Aorta (tissue), 5 donors: Measurements from ENCODE around the gene AGR2. TPM values are rescaled to one million over a fixed set of nuclear protein-coding genes. Genes with fewer than 3 reads are reported as not detected.
A peak's percentile ranks its signal among the peaks of the same experiment; 100 is the strongest.

ENCODE experiments used
- ATAC-seq: fragments of 200-7000 bp; cut with Tn5 transposase; one replicate; pipeline ENCODE4 v1.9.1; 2022; ENCODE audit warnings: moderate library complexity; ENCODE audit not compliant: low FRiP score
- DNase-seq, 2 donors: peaks; one replicate each; pipeline ENCODE4 v3.0.0-alpha.2; 2020
- H3K27ac ChIP-seq, 2 donors: one replicate each; pipeline ENCODE4 v1.5.1; 2013; ENCODE audit warnings: low read length in 2 of 2, mild to moderate bottlenecking in 2 of 2, moderate library complexity in 2 of 2, control low read depth in 1 of 2, inconsistent platforms in 1 of 2, low read depth in 1 of 2
- H3K27me3 ChIP-seq, 2 donors: one replicate each; pipeline ENCODE4 v1.6.1; 2013; ENCODE audit warnings: control low read depth in 1 of 2, low read length in 1 of 2, mild to moderate bottlenecking in 1 of 2, moderate library complexity in 1 of 2; ENCODE audit not compliant: insufficient read depth in 2 of 2, control insufficient read depth in 1 of 2
- H3K36me3 ChIP-seq, 2 donors: one replicate each; pipeline ENCODE4 v1.6.1; 2013; ENCODE audit warnings: control low read depth in 1 of 2, low read length in 1 of 2, mild to moderate bottlenecking in 1 of 2; ENCODE audit not compliant: insufficient read depth in 2 of 2, control insufficient read depth in 1 of 2
- H3K4me1 ChIP-seq, 2 donors: one replicate each; pipeline ENCODE4 v1.6.1; 2013; ENCODE audit warnings: low read length in 2 of 2, control low read depth in 1 of 2, mild to moderate bottlenecking in 1 of 2, moderate library complexity in 1 of 2; ENCODE audit not compliant: insufficient read depth in 2 of 2, control insufficient read depth in 1 of 2
- H3K4me3 ChIP-seq, 2 donors: one replicate each; pipeline ENCODE4 v1.5.1; 2013; ENCODE audit warnings: low read length in 2 of 2, control low read depth in 1 of 2, mild to moderate bottlenecking in 1 of 2
- H3K9me3 ChIP-seq: one replicate; pipeline ENCODE4 v1.6.1; 2013; ENCODE audit warnings: mild to moderate bottlenecking, low read length; ENCODE audit not compliant: control insufficient read depth
- WGBS, 2 donors: extraction: QIAGEN DNeasy Blood & Tissue Kit; methylation state at CpG; one replicate each; pipeline ENCODE4 v1.1.7; 2013; 5-methylcytosine and 5-hydroxymethylcytosine counted together
- intact Hi-C, 2 donors: fragments of 100-400 bp; cut with DNase I; formaldehyde crosslinking; loops; one replicate each; pipeline versions ENCODE4 v1.14.2 to v1.15.0; 2022
- polyA plus RNA-seq, 2 donors: library from polyadenylated mRNA; stranded (reverse); fragments of 200-250 nt; gene quantifications; one replicate each; pipeline ENCODE4 v1.2.3, GENCODE V29; 2013
- total RNA-seq, 2 donors: library from RNA; stranded (reverse); fragmentation: NEBNext Ultra II Directional; extraction: Animal tissue kit (Norgen Biotek cat#: 25700); gene quantifications; one replicate each; pipeline ENCODE4 v1.2.1, GENCODE V29; 2021
- donor health status: healthy with polysubstance abuse.
- donor health status: Bipolar disorder and iron deficiency.
- donor health status: DM: no; HTN: no; CAD: no.
- donor health status: DM: no; HTN: no; CAD: no.
- donor health status: DM: yes; HTN: yes; CAD: no.

The AGR2 gene
- total and polyA plus RNA-seq, 4 donors = 0.10 to 19.8 TPM; not detected in 2

DNA sequence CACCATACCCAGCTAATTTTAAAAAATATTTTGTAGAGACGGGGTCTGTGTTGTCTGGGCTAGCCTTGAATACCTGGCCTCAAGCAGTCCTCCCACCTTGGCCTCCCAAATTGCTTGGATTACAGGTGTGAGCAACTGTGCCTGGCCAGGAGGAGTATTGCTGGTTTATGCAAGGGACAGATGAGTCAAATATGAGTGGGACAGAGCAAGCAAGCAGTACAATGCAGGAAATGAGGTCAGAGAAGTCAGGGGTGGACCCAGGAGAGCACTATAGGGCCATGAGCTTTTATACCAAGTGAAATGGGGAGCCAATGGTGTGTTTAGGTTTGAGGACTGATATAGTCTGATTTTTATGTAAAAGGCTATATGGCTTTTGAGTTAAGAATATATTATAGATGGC is 45.0 kb downstream of the AGR2 start:
- 96% methylated on average over 1 of the region's 1 CpG for WGBS, 2 donors
- H3K9me3 ChIP-seq = no peaks in the 10 kb centered on the region
- ATAC-seq (peak; percentile 38), DNase-seq (no peak)
- no peak overlapping the region for H3K27ac ChIP-seq
- no peaks in the 10 kb centered on the region for H3K36me3 ChIP-seq
- H3K27me3 ChIP-seq = no peaks in the 10 kb centered on the region
- intact Hi-C loops = no loop called here
- H3K4me3 ChIP-seq = no peak overlapping the region
- H3K4me1 ChIP-seq = no peaks in the 10 kb centered on the region

DNA sequence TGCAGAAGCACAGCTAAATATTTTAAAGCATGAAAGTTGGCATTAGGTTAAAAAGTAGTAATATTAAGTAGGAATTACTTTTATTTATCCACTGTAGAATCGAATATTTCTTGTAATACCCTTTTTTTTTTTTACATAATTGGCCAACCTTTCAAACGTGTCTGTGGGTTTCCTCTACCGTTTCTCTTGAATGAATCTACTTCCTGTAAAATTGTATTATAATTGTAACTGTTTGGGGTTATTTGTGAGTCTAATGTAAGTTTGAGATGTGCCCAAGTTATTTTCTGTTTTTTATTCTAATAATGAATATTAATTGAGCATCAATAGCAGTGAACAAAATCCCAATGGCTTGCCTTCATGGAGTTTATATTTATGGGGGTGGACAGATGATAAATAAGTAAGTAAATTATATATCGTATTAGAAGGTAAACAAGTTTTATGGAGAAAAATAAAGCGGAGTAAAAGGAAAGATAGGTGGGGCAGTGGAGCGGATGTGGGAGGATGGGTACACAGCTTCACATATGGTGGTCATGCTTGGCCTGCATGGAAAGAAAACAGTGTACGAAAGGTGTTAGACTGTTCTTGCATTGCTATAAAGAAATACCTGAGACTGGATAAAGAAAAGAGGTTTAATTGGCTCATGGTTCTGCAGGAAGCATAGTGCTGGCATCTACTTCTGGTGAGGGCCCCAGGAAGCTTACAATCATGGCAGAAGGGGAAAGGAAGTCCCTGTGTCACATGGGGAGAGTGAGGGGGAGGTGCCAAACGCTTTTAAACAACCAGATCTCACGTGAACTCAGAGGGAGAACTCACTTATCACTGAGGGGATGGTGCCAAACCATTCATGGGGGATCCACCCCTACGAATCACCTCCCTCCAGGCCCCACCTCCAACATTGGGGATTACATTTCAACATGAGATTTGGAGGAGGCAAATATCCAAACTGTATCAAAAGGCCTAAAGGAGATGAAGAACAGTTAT is 45.9 kb downstream of the AGR2 start:
- H3K27me3 ChIP-seq = no peaks in the 10 kb centered on the region
- H3K27ac ChIP-seq = no peak overlapping the region
- H3K4me3 ChIP-seq = no peak overlapping the region
- ATAC-seq = no peak
- DNase-seq = no peak
- no peaks in the 10 kb centered on the region for H3K36me3 ChIP-seq
- no peaks in the 10 kb centered on the region for H3K9me3 ChIP-seq
- 88 to 91% methylated on average over 10 of the region's 10 CpGs for WGBS, 2 donors
- intact Hi-C loops = no loop called here
- no peaks in the 10 kb centered on the region for H3K4me1 ChIP-seq

DNA sequence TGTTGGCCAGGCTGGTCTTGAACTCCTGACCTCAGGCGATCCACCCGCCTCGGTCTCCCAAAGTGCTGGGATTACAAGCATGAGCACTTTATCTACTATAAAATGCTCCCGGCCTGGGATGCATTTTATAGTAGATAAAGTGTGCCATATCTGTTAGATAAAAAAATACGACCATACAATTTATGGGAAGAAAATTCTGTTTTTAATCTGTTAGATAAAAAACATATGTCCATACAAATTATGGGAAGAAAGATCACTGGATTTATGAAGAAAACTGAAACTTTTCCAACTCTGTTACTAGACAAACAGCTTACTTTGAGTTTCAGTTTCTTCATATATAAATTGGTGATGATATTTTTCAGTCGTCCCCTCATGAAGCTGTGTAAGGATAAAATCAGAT is 46.8 kb downstream of the AGR2 start:
- Histone ChIP-seq H3K4me3 (no peak overlapping the region), H3K27me3 (no peaks in the 10 kb centered on the region), H3K27ac (no peak overlapping the region), H3K9me3 (no peaks in the 10 kb centered on the region), H3K36me3 (no peaks in the 10 kb centered on the region), H3K4me1 (no peaks in the 10 kb centered on the region)
- intact Hi-C loops = no loop called here
- DNase-seq (no peak), ATAC-seq (no peak)
- 90 to 92% methylated on average over 6 of the region's 6 CpGs for WGBS, 2 donors

DNA sequence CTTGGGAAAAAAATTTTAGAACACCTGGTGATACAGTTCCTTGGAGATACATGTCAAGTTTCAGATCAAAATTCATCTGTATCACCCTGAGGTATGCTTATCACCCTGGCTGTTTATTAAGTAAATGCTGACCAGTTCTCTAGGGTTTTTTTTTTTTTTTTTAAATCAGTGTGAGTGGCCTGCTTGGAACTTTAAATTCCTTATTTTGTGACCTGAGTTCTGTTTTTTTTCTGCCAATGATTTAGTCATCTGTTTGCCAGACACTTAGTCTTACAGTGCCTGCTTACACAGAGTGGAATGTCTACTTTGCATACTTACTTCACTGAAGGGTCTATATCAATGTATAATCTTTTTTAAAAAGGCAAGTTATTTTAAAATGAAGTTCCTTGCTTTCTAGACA is 49.4 kb downstream of the AGR2 start:
- Histone ChIP-seq H3K4me3 (no peak overlapping the region), H3K27ac (no peak overlapping the region), H3K9me3 (no peaks in the 10 kb centered on the region), H3K27me3 (no peaks in the 10 kb centered on the region), H3K4me1 (no peaks in the 10 kb centered on the region), H3K36me3 (no peaks in the 10 kb centered on the region)
- intact Hi-C loops = no loop called here
- ATAC-seq (no peak), DNase-seq (no peak)

DNA sequence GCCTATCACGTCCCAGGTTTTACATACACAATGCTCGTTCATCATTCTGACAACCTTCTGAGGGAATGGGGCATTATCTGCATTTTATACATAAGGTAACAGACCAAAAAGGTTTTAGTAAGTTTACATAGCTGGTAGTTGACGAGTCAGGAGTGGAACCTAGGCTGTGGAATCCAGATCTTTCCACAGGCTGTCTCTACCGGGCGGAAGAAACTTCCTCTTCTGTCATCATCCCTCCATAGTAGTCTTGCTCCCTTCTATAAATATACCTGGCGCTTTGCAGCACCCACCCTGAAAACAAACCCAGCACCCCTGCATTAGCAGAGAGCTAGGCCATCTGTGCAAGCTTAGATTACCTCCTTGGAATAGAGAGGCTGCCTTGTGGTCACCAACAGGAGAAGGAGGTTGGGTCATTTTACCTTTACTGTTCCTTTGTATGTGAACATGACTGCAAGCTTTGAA is 49.9 kb downstream of the AGR2 start:
- no peak for DNase-seq
- Histone ChIP-seq H3K9me3 (no peaks in the 10 kb centered on the region), H3K36me3 (no peaks in the 10 kb centered on the region), H3K4me1 (no peaks in the 10 kb centered on the region), H3K4me3 (no peak overlapping the region), H3K27ac (no peak overlapping the region), H3K27me3 (no peaks in the 10 kb centered on the region)
- intact Hi-C loops = no loop called here
- 90 to 94% methylated on average over 6 of the region's 6 CpGs for WGBS, 2 donors
- ATAC-seq = no peak

DNA sequence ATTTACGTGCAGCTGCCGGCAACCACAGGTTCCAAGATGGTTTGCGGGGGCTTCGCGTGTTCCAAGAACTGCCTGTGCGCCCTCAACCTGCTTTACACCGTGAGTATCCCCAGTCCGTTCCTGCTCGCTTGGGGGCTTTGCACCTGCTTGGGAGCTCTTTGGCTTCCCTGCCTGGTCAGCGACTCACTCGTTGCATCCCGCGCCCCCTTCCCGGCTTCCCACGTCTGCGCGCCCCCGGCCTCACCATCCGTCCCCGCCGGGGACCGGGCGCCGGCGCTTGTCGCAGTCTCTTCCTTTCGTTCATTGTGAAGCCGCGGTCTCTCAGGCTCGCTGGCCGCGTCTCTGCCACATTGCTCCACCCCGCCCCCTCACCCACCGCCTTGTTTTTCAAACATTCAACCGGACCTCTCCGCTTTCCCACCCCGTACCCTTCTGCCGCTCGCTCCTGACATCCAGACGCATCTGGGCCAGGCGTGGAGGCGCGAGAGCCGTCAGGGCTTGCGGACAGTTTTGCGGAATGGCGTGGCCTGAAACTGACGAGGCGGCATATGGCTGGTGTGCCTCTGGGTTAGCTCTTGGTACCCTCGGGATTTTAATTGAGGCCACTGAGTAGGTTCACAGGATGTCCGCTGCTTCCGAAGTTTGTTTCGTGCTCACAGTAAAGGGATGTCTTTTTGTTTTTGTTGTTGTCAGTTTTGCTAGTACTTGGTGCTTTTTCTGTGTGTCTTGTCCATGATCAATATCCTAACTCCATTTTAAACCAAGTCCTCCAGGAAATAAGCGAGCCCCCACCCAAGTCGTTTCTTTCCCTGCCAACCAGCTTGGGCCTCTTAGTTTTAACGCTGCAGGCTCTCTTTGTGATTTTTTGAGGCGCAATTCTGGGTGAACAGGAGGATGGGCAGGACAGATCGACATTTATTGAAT is 50.6 kb downstream of the AGR2 start:
- Histone ChIP-seq H3K4me3 (peak overlapping the region; percentile 28 to 70), H3K36me3 (no peaks in the 10 kb centered on the region), H3K27me3 (no peaks in the 10 kb centered on the region), H3K9me3 (no peaks in the 10 kb centered on the region), H3K4me1 (no peaks in the 10 kb centered on the region), H3K27ac (no peak overlapping the region)
- intact Hi-C loops = no loop called here
- ATAC-seq (peak; percentile 65), DNase-seq (peak; percentile 49 to 78)
- WGBS, 2 donors = 10 to 11% methylated on average over 58 of the region's 58 CpGs

DNA sequence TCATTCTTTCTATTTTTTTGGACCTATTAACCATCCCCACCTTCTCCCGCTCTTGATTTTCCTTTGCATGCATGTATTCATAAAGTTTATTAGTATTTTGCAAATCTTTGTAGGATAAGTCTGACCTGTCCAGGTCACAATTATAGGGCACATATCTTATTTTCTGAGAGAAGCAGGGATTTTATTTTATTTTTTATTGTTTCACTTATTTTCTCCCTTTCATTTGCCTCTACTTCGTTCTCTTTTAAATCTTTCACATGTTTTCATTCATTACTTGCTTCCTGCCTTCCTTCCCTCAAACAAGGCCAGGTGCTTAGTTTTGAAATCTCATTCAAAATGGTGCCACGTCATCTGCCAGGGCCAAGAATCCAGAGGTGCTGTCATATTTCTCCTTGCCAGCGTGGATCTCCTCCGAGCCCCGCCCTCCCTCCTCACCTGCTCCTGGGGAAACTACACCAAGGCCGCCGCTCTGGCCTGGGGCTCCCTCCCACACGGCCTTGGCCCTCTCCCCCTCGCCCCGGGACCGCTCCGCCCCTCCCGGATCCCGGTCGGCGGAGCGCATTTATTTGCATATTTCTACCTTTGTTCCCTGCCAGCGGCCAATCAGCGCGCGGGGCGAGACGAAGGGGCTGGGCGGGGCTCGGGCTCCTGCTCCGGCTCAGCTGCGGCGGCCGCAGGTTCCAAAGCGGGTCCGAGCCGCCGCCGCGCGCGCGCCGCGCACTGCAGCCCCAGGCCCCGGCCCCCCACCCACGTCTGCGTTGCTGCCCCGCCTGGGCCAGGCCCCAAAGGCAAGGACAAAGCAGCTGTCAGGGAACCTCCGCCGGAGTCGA is 51.5 kb downstream of the AGR2 start, which contains the start of gene TSPAN13:
TSPAN13 (plus strand) TSS at position 654 of the 830 bp plus-strand sequence. CDS start 213 bp downstream, outside the sequence.
- H3K27me3 ChIP-seq = no peaks in the 10 kb centered on the region
- H3K9me3 ChIP-seq = no peaks in the 10 kb centered on the region
- DNase-seq (peak; percentile 68 to 89), ATAC-seq (peak; percentile 70)
- H3K4me1 ChIP-seq = no peaks in the 10 kb centered on the region
- 4 to 8% methylated on average over 24 to 48 of the region's 48 CpGs for WGBS, 2 donors
- H3K27ac ChIP-seq = no peak within 1 kb of the TSS
- H3K36me3 ChIP-seq = no peaks in the 10 kb centered on the region
- peak within 1 kb of the TSS; percentile 28 to 70 for H3K4me3 ChIP-seq
- intact Hi-C loops = no loop called here

DNA sequence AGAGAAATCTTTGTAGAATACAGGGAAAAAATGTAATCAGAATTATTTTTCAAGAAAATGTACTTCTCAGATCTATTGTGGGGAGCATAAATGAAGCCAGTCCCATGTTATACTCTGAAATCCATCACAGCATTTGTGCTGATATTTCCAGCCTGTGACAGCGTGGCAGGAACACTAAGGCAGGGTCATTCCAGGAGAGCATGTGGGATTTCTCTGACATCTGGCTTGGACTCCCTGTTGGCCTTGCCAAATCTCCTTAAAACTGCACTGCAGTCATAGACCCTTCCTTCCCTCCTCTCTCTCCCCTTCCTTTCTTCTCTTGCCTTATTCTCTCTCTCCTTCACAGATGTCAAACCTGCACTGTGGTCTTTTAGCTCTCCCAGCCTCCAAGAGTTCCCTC is 57.7 kb downstream of the AGR2 start:
- Histone ChIP-seq H3K27ac (no peak overlapping the region), H3K4me1 (no peaks in the 10 kb centered on the region), H3K4me3 (no peak overlapping the region), H3K9me3 (no peaks in the 10 kb centered on the region), H3K27me3 (no peaks in the 10 kb centered on the region), H3K36me3 (no peaks in the 10 kb centered on the region)
- 5% methylated on average over 1 of the region's 1 CpG for WGBS, 2 donors
- intact Hi-C loops = no loop called here
- DNase-seq (no peak), ATAC-seq (no peak)
